Measurements from ENCODE around the gene SLC44A2.

SLC44A2 gene

DNA sequence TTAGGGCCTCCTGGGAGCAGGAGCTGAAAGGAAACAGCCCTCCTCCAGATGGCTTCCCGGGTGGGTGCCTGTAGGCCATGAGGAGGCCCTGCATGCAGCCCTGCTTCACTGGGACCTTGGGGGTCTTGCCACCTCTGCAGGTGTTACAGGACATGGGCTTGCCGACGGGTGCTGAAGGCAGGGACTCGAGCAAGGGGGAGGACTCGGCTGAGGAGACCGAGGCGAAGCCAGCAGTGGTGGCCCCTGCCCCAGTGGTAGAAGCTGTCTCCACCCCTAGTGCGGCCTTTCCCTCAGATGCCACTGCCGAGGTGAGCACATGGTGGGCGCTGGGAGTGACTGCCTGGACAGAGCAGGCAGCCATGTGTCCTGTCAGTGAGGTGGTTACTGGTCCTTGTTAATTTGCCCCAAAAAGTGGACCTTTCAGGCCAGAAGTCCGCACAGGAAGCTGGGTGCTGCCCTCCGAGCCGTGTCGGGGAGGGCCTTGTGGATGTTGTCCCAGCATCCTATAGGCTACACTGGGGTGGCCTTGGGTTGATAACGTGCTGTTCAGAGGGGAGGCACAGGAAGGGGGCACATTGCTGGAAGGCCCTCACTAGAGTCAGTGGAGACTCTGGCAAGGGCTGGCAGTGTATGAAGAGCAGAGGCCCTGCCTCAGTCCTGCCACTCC lies 57.2 kb downstream of the SLC44A2 start:
- no peak for DNase-seq (ENCODE audit: low read depth in 2 of 2)

GRCh38 chr19:10683064-10683426 lies 57.7 kb downstream of the SLC44A2 start:
- no peak for DNase-seq (ENCODE audit: low read depth in 2 of 2)

DNA sequence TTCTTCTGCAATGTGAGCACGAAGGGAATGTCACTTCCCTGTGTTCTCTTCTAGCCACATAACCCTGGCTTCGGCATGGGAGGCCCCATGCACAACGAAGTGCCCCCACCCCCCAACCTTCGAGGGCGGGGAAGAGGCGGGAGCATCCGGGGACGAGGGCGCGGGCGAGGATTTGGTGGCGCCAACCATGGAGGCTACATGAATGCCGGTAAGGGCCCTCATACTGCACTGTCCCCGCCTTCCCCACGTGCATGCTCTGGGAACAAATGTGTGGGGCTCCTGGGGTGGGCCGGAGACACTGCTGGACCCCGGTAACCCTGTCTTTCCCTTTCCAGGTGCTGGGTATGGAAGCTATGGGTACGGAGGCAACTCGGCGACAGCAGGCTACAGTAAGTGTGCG lies 58.2 kb downstream of the SLC44A2 start:
- DNase-seq (ENCODE audit: low read depth in 2 of 2), result no peak

DNA sequence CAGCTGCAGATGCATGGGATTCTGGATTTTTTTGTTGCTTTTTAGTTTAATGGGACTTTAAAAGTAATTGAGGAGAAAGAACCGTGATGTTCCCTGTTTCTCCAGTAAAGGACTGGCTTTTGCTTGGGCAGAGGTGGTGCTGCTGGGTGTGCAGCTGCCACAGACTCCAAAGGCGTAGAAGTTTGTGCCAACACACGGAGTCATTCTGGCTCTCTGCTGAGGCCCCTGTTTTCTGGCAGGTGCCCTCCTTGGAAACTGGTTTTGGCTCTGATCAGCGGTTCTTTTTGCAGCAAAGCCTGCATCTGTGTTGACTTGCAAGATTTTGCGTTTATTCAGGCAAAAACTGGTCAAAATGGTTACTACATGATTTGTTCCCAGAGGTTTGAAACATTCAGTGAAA lies 59.9 kb downstream of the SLC44A2 start:
- DNase-seq (ENCODE audit: low read depth in 2 of 2), result no peak

GRCh38 chr19:10686193-10686592 lies 60.8 kb downstream of the SLC44A2 start:
- no peak for DNase-seq (ENCODE audit: low read depth in 2 of 2)

GRCh38 chr19:10686661-10687517 lies 61.5 kb downstream of the SLC44A2 start:
- no peak for DNase-seq (ENCODE audit: low read depth in 2 of 2)

DNA sequence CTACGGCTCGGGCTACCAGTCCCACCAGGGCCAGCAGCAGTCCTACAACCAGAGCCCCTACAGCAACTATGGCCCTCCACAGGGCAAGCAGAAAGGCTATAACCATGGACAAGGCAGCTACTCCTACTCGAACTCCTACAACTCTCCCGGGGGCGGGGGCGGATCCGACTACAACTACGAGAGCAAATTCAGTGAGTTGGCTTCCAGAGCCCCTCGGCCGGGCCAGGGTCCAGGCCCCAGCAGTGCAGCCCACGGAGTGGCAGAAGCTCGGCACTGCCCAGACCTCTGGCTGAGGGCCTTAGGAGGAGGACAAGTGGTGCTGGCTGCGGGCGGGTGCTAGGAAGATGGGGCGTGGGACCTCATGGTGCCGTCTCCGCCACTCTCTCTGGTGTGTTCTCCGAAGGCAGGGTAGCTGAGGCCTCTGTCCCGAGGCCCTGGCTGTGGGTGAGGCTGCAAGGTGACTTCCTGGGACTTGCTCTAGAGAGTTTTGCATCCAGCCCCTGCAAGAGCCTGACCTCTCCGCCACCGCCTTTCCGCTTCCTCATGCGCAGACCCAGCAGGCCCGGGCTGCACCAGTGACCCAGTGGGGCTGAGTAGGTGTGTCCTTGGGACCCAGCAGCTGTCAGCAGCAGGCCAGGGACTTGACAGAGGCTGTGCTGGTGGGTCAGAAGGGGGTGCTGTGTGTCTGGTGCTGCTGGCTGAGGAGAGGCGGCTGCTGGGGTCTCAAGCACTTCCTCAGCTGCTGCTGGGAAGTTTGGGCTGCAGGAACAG lies 62.4 kb downstream of the SLC44A2 start:
- no peak for DNase-seq (ENCODE audit: low read depth in 2 of 2)

DNA sequence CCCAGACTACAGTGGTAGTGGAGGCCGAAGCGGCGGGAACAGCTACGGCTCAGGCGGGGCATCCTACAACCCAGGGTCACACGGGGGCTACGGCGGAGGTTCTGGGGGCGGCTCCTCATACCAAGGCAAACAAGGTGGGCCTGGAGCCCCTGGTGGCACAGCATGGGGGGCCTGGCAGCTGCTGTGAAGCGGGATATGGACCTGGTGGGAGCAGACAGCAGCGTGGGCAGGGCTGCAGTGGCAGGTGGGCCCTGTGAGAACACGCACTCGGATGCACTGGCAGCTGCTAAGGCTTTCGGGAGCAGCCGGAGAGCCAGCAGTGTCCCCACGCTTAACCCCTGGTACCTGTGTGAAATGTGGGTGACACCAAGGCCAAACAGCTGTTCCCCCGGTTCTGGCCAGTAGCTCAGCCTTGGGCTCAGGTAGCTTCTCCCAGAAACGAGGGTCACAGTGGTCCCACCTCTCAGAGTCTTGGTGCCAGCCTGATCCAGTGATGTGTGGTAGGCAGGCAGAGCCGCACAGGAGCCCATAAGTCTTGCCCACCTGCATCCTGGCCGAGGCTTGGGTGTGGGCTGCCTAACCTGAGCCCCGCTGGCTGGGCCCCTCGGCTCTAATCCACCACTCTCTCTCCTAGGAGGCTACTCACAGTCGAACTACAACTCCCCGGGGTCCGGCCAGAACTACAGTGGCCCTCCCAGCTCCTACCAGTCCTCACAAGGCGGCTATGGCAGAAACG lies 63.4 kb downstream of the SLC44A2 start:
- DNase-seq (ENCODE audit: low read depth in 2 of 2), result no peak

GRCh38 chr19:10690341-10690781 lies 65.0 kb downstream of the SLC44A2 start:
- DNase-seq (ENCODE audit: low read depth in 2 of 2), result no peak

DNA sequence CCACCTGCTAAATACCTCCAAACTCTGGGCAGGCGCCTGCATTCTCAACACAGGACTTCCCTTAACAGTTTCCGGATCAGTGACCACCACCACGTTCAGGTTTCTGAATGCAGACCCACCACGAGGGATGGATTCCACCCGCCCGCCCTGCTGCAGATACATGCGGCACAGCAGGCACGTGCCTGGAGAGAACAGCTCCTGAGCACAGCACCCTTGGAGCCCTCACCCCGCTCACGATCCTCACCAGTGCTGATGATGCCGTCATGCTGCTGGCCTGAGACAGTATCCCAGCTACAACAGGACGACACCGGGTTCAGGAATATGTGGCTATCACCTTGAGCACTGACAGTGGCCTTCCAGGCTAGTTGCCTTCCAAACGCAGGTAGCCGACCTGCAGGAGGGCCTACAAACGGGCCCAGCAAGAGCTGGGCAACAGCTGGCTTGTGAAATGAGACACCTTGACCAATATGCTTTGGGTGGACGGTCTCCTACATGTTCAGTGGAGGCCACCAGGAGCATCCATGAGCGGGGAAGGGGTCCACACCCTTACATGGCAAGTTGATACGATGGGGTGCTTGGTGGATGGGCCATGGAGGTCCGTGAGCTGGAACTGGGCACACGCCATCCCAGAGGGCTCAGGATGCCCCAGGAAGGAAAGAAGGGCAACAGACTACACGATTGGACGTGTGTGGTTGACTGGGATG lies 66.0 kb downstream of the SLC44A2 start:
- DNase-seq (ENCODE audit: low read depth in 2 of 2), result no peak

DNA sequence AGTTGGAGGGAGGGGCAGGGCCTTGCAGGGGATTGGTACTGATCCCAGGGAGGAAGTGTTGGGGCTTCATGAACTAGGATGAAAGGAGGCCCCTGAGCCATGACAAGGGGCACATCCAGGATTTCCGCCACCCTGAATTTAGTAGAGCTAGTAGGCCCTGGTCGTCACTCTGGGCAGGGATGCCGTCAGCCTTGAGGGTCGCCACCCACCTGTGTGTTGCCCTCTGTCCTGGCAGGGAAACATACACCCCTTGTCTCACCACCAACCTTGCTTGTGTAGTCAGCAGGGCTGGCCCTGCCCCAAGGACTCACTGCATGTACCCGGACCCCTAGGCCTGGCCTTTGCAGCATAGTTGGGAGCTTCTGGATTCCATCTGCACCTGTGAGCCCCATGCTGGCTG lies 66.5 kb downstream of the SLC44A2 start:
- no peak for DNase-seq (ENCODE audit: low read depth in 2 of 2)

DNA sequence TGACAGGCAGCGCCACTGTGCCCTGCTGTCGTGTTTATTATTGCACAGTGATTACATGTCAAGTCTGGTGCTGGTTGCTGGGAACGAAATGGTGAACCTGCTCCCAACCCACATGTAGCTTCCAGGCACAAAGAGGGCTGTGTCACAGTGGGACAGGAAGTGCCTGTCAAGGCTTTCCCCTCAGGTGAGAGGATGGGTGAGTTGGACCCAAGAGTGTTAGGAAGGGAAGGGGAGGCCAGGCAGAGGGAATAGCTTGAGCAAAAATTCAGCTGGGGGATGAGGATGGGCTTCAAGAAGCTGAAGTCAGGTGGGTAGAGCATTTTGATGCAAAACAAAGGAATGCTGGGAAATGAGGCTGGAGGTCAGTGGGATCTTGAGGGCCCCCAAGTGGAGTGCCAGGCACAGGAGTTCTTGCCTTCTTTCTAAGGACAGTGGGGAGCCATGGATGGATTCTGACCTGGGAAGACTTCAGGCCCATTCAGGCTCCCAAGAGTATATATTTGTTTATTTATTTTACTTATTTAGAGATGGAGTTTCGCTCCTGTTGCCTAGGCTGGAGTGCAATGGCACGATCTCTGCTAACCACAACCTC lies 67.4 kb downstream of the SLC44A2 start:
- no peak for DNase-seq (ENCODE audit: low read depth in 2 of 2)
